DMS79 (cell line): ENCODE measurements around the gene MAD2L2.

ENCODE experiments used
- DNase-seq: peaks from one replicate; lab custom pipeline; 2025; lab: John Stamatoyannopoulos, UW

MAD2L2 gene

GRCh38 chr1:11629184-11630016 is 51.5 kb downstream of the MAD2L2 start:
- DNase-seq, result peak; percentile 30

GRCh38 chr1:11628767-11629166 is 52.2 kb downstream of the MAD2L2 start:
- DNase-seq, result no peak

GRCh38 chr1:11626551-11626950 is 54.4 kb downstream of the MAD2L2 start:
- DNase-seq, result no peak
